Liver (tissue), 9 donors: Measurements from ENCODE around the gene ZBTB8B. TPM values are rescaled to one million over a fixed set of nuclear protein-coding genes. Genes with fewer than 3 reads are reported as not detected.

Experiments
- DNase-seq: peaks from one replicate; pipeline ENCODE4 v3.0.0-alpha.2; 2017; ENCODE audit warnings: low spot score
- H3K27ac ChIP-seq, 2 donors: one replicate each; pipeline ENCODE4 v1.7.0; 2013; ENCODE audit warnings: inconsistent platforms in 2 of 2, low read length in 2 of 2, control low read depth in 1 of 2, low read depth in 1 of 2, mild to moderate bottlenecking in 1 of 2
- H3K27me3 ChIP-seq, 4 donors: one replicate each; pipeline versions ENCODE4 v1.6.1 to v1.7.0; 2013; ENCODE audit warnings: low read length in 3 of 4, inconsistent platforms in 1 of 4, mild to moderate bottlenecking in 1 of 4, moderate library complexity in 1 of 4; ENCODE audit not compliant: control insufficient read depth in 4 of 4, insufficient read depth in 4 of 4
- H3K36me3 ChIP-seq, 4 donors: one replicate each; pipeline versions ENCODE4 v1.6.1 to v1.7.0; 2013; ENCODE audit warnings: low read length in 3 of 4, mild to moderate bottlenecking in 3 of 4, low read depth in 1 of 4, moderate library complexity in 1 of 4; ENCODE audit not compliant: control insufficient read depth in 4 of 4, insufficient read depth in 3 of 4
- H3K4me1 ChIP-seq, 4 donors: one replicate each; pipeline versions ENCODE4 v1.6.1 to v1.7.0; 2013; ENCODE audit warnings: low read length in 3 of 4, mild to moderate bottlenecking in 3 of 4, moderate library complexity in 1 of 4; ENCODE audit not compliant: control insufficient read depth in 4 of 4, insufficient read depth in 4 of 4
- H3K4me3 ChIP-seq, 3 donors: one replicate each; pipeline versions ENCODE4 v1.6.1 to v1.7.0; 2013; ENCODE audit warnings: low read length in 3 of 3, control low read depth in 1 of 3, low read depth in 1 of 3, mild to moderate bottlenecking in 1 of 3
- H3K9ac ChIP-seq, 2 donors: one replicate each; pipeline ENCODE4 v1.7.0; 2013; ENCODE audit warnings: low read length in 2 of 2, mild to moderate bottlenecking in 2 of 2, moderate library complexity in 2 of 2, control low read depth in 1 of 2, low read depth in 1 of 2
- H3K9me3 ChIP-seq, 4 donors: one replicate each; pipeline versions ENCODE4 v1.6.1 to v1.7.0; 2013; ENCODE audit warnings: low read length in 3 of 4; ENCODE audit not compliant: control insufficient read depth in 4 of 4
- FOXA1 ChIP-seq: IDR thresholded peaks from 2 replicates; pipeline ENCODE4 v1.6.1; 2016; ENCODE audit warnings: antibody characterized with exemption
- FOXA2 ChIP-seq: IDR thresholded peaks from 2 replicates; pipeline ENCODE4 v1.6.1; 2016; ENCODE audit warnings: antibody characterized with exemption
- GABPA ChIP-seq, 2 donors: IDR thresholded peaks in 1 of 2; conservative IDR thresholded peaks in 1 of 2; 2 replicates each; pipeline ENCODE4 v1.6.1; 2016; ENCODE audit warnings: antibody characterized with exemption in 2 of 2, mild to moderate bottlenecking in 1 of 2, moderate library complexity in 1 of 2
- JUND ChIP-seq, 2 donors: IDR thresholded peaks; 2 replicates each; pipeline ENCODE4 v1.6.1; 2016; ENCODE audit warnings: antibody characterized with exemption in 2 of 2
- NR2F2 ChIP-seq: IDR thresholded peaks from 2 replicates; pipeline ENCODE4 v1.6.1; 2016; ENCODE audit warnings: antibody characterized with exemption
- RAD21 ChIP-seq, 2 donors: IDR thresholded peaks; 2 replicates each; pipeline ENCODE4 v1.6.1; 2016; ENCODE audit warnings: antibody characterized with exemption in 2 of 2, mild to moderate bottlenecking in 2 of 2
- RXRA ChIP-seq, 2 donors: IDR thresholded peaks; 2 replicates each; pipeline ENCODE4 v1.6.1; 2017 to 2018; ENCODE audit warnings: antibody characterized with exemption in 2 of 2, mild to moderate bottlenecking in 1 of 2
- SP1 ChIP-seq: IDR thresholded peaks from 2 replicates; pipeline ENCODE4 v1.6.1; 2018; ENCODE audit warnings: antibody characterized with exemption, mild to moderate bottlenecking
- TAF1 ChIP-seq: conservative IDR thresholded peaks from 2 replicates; pipeline ENCODE4 v1.6.1; 2016; ENCODE audit warnings: antibody characterized with exemption, mild to moderate bottlenecking
- WGBS: extraction: QIAGEN DNeasy Blood & Tissue Kit; methylation state at CpG from one replicate; pipeline ENCODE4 v1.1.7; 2013; 5-methylcytosine and 5-hydroxymethylcytosine counted together
- polyA plus RNA-seq, 2 donors: library from polyadenylated mRNA; stranded (reverse) in 1 of 2; unstranded in 1 of 2; fragments of 200-250 nt in 1 of 2; fragments of >200 nt in 1 of 2; fragmentation: Nextera tagmentation in 1 of 2; extraction: Ambion mirVana in 1 of 2; gene quantifications; one replicate each; pipeline versions ENCODE4 v1.2.1 to v1.2.3, GENCODE V29; 2013 to 2015
- total RNA-seq, 2 donors: library from RNA; depleted of rRNA; stranded (reverse); fragments of >200 nt; gene quantifications; one replicate each; pipeline ENCODE4 v1.2.3, GENCODE V29; 2014
- TF ChIP-seq, protein P1 (sequence below): fragments of 150-350 bp; IDR thresholded peaks from 2 replicates; pipeline ENCODE4 v1.5.1; 2017; ENCODE audit warnings: improper control_type of control experiment, low read depth, low read length; ENCODE audit not compliant: missing input control
- TF ChIP-seq, protein P2 (sequence below): IDR thresholded peaks from 2 replicates; pipeline ENCODE4 v1.6.1; 2016; ENCODE audit warnings: antibody characterized with exemption, mild to moderate bottlenecking
- TF ChIP-seq, protein P3 (sequence below): IDR thresholded peaks from 2 replicates; pipeline ENCODE4 v1.6.1; 2016; ENCODE audit warnings: antibody characterized with exemption
- TF ChIP-seq, protein P4 (sequence below): IDR thresholded peaks from 2 replicates; pipeline ENCODE4 v1.6.1; 2016; ENCODE audit warnings: antibody characterized with exemption
- donor health status: healthy.
- donor health status: healthy.
- donor health status: healthy.
- donor health status: healthy.
- donor health status: healthy.

ZBTB8B gene
- total and polyA plus RNA-seq, 4 donors = 0.01 to 0.05 TPM; not detected in 2

DNA sequence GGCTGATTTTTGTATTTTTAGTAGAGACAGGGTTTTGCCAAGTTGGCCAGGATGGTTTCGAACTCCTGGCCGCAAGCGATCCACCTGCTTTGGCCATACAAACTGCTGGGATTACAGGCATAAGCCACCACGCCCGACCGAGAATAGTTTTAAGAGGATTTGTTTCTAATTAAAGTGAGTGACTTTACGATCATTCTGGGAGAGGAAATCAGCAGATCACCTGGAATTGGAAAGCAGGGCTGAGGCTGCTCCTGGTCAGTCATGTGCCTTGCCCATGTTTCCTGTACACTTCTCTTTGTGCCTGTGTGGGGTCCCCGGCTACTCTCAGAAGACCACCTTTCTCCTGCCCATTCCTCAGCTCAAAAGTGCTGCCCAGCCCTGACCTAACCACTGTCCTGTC, 33.9 kb downstream of the ZBTB8B start:
- Histone ChIP-seq H3K27me3 (no peaks in the 10 kb centered on the region), H3K9me3 (no peaks in the 10 kb centered on the region), H3K36me3 (no peaks in the 10 kb centered on the region), H3K4me1 (peaks cover 0 to 3% (median 1%) of the 10 kb centered on the region in 4 donors), H3K4me3 (no peak overlapping the region), H3K9ac (no peak overlapping the region), H3K27ac (no peak overlapping the region)
- 93% methylated on average over 8 of the region's 8 CpGs for WGBS
- DNase-seq = no peak
- no peak for TF ChIP-seq FOXA2
- TF ChIP-seq NR2F2 = no peak
- no peak for TF ChIP-seq FOXA1
- TF ChIP-seq SP1 = no peak
- TF ChIP-seq, protein P1, sequence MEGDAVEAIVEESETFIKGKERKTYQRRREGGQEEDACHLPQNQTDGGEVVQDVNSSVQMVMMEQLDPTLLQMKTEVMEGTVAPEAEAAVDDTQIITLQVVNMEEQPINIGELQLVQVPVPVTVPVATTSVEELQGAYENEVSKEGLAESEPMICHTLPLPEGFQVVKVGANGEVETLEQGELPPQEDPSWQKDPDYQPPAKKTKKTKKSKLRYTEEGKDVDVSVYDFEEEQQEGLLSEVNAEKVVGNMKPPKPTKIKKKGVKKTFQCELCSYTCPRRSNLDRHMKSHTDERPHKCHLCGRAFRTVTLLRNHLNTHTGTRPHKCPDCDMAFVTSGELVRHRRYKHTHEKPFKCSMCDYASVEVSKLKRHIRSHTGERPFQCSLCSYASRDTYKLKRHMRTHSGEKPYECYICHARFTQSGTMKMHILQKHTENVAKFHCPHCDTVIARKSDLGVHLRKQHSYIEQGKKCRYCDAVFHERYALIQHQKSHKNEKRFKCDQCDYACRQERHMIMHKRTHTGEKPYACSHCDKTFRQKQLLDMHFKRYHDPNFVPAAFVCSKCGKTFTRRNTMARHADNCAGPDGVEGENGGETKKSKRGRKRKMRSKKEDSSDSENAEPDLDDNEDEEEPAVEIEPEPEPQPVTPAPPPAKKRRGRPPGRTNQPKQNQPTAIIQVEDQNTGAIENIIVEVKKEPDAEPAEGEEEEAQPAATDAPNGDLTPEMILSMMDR = no peak
- no peak for TF ChIP-seq JUND (IDR thresholded peaks at IDR 0.05)
- TF ChIP-seq RAD21 (IDR thresholded peaks at IDR 0.05) = no peak
- TF ChIP-seq, protein P2, sequence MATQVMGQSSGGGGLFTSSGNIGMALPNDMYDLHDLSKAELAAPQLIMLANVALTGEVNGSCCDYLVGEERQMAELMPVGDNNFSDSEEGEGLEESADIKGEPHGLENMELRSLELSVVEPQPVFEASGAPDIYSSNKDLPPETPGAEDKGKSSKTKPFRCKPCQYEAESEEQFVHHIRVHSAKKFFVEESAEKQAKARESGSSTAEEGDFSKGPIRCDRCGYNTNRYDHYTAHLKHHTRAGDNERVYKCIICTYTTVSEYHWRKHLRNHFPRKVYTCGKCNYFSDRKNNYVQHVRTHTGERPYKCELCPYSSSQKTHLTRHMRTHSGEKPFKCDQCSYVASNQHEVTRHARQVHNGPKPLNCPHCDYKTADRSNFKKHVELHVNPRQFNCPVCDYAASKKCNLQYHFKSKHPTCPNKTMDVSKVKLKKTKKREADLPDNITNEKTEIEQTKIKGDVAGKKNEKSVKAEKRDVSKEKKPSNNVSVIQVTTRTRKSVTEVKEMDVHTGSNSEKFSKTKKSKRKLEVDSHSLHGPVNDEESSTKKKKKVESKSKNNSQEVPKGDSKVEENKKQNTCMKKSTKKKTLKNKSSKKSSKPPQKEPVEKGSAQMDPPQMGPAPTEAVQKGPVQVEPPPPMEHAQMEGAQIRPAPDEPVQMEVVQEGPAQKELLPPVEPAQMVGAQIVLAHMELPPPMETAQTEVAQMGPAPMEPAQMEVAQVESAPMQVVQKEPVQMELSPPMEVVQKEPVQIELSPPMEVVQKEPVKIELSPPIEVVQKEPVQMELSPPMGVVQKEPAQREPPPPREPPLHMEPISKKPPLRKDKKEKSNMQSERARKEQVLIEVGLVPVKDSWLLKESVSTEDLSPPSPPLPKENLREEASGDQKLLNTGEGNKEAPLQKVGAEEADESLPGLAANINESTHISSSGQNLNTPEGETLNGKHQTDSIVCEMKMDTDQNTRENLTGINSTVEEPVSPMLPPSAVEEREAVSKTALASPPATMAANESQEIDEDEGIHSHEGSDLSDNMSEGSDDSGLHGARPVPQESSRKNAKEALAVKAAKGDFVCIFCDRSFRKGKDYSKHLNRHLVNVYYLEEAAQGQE = no peak
- no peak for TF ChIP-seq TAF1
- TF ChIP-seq, protein P3, sequence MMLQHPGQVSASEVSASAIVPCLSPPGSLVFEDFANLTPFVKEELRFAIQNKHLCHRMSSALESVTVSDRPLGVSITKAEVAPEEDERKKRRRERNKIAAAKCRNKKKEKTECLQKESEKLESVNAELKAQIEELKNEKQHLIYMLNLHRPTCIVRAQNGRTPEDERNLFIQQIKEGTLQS = no peak
- no peak for TF ChIP-seq GABPA (IDR thresholded peaks at IDR 0.05 in 1 of 2, conservative IDR thresholded peaks at IDR 0.05 in 1 of 2)

DNA sequence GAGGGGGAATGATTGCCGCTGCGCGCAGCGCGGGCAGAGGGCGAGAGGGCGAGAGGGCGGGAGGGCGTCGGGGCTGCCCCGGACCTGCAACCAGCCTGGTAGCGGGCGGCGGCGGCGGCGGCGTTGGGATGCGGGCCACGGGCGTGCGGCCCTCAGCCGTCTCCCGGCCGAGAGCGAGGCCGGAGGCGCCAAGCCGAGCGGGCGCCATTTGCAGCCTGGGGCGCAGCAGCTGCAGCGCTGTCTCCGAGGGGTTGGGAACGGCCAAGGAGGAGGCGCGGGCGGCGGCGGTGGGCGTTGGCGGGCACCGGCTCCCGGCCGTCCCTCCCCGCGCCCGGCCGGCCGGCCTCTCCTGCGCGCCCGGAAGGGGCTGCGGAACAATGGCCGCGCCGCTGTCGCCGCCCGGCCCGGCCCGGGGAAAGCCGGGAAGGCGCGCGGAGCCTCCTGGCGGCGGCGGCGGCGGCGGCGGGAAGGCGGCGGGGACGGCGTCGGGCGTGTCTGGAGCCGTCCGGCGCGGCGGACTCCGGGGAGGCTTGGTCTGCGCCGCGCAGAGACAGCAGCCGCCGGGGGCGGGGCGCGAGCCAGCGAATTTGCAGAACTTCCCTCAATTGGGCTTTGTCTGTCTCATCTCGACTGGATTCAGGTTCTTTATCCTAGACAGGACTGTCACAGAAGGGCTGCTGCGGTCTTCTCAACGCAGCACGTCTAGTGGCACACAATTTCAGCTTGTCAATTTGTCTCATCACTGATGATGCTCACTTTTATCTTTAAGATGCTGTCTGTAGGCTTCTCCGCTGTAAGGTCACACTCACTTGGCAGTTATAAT, 35.7 kb downstream of the ZBTB8B start:
- peak; percentile 41 for DNase-seq
- Histone ChIP-seq H3K9ac (no peak overlapping the region), H3K9me3 (no peaks in the 10 kb centered on the region), H3K36me3 (no peaks in the 10 kb centered on the region), H3K4me1 (peaks cover 0 to 3% (median 1%) of the 10 kb centered on the region in 4 donors), H3K27ac (peak overlapping the region; percentile 54 to 58), H3K27me3 (no peaks in the 10 kb centered on the region), H3K4me3 (peak overlapping the region; percentile 50 to 71 (median 58))
- TF ChIP-seq, protein P4, sequence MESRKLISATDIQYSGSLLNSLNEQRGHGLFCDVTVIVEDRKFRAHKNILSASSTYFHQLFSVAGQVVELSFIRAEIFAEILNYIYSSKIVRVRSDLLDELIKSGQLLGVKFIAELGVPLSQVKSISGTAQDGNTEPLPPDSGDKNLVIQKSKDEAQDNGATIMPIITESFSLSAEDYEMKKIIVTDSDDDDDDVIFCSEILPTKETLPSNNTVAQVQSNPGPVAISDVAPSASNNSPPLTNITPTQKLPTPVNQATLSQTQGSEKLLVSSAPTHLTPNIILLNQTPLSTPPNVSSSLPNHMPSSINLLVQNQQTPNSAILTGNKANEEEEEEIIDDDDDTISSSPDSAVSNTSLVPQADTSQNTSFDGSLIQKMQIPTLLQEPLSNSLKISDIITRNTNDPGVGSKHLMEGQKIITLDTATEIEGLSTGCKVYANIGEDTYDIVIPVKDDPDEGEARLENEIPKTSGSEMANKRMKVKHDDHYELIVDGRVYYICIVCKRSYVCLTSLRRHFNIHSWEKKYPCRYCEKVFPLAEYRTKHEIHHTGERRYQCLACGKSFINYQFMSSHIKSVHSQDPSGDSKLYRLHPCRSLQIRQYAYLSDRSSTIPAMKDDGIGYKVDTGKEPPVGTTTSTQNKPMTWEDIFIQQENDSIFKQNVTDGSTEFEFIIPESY = no peak
- TF ChIP-seq RXRA (IDR thresholded peaks at IDR 0.05) (no peak), SP1 (no peak)
- TF ChIP-seq, protein P2 = no peak
- TF ChIP-seq, protein P1 = peak; percentile 25
- WGBS = 2% methylated on average over 99 of the region's 99 CpGs
